HT-29 (cell line): ENCODE measurements around the gene CADPS. TPM values are rescaled to one million over a fixed set of nuclear protein-coding genes. Genes with fewer than 3 reads are reported as not detected.

Experiments used
- DNase-seq: peaks from one replicate; pipeline ENCODE4 v3.0.0-alpha.2; 2015; ENCODE audit warnings: low spot score
- small RNA-seq: library from RNA; depleted of rRNA; stranded (forward); fragments of <200 nt; gene quantifications from one replicate; pipeline ENCODE3, GENCODE V24; 2014
- total RNA-seq: library from RNA; depleted of rRNA; stranded (reverse); fragments of >200 nt; shearing (Covaris generic); gene quantifications from 2 replicates; pipeline ENCODE4 v1.2.3, GENCODE V29; 2014

Gene CADPS
- total RNA-seq, 1 experiment from 2014 or later: 0.13 TPM

GRCh38 chr3:62359531-62359930, 515.7 kb downstream of the CADPS start:
- no peak for DNase-seq

DNA sequence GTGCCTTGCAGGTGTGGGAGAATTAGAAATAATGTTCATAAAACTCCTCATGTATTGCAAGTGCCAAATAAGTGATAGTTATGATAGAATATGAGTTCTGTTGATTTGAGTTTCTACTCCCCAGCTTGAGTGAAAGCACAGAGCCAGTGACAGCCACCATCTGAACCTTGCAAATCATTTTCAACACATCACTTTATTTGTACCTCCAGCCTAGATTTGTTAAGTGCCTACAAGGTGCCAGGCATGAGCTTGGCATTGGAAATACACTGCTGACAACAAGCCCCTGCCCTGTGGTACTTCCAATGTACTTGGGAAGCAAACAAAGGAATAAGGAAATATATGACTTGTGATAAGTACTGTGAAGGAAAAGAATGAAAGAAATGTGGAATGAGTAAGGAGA, 518.9 kb downstream of the CADPS start:
- DNase-seq: no peak

DNA sequence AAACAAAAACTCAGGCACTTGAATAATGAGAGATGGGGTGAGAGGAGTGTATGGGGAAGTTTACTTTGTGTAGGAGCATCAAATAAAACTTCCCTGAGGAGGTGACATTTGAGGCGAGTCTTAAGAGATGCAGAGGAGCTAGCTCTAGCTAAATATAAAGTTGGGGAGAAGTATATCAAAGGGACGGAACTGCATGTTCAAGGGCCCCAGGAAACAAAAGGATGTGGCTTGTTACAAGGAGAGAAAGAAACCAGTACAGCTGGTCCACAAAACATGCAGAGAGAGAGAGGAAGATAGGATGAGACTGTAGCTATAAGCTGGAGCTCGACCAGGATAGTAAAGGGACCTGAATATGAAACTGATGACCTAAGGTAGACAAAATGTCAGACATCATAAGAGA, 519.5 kb downstream of the CADPS start:
- DNase-seq: no peak

Small RNA genes lying within 50 kb of the gene (small RNA-seq; reads per million reads assigned to genes)
- gene RN7SL863P (not detected), gene RNU6-139P (not detected)
